MCF 10A (cell line): ENCODE data around the gene TRIM29. TPM values are rescaled to one million over a fixed set of nuclear protein-coding genes. Genes with fewer than 3 reads are reported as not detected.

Experiments
- BruUV-seq: library from RNA; stranded (reverse); fragments of 400-500 nt; replicated peaks from 2 replicates; lab custom pipeline; 2021; lab: Mats Ljungman, UMichigan
- CTCF ChIA-PET: fragments of 300-600 bp; sonication (Branson Sonifier 250); formaldehyde crosslinking; extraction: SDS; loops from one replicate; lab custom pipeline; 2021; ENCODE audit warnings: antibody characterized with exemption, inconsistent platforms; lab: Yijun Ruan, JAX
- POLR2A ChIA-PET: fragments of 300-600, 350-650 bp; sonication (Branson Sonifier 250); formaldehyde crosslinking; extraction: SDS; loops from one replicate; lab custom pipeline; 2020; ENCODE audit warnings: antibody characterized with exemption, inconsistent platforms; lab: Yijun Ruan, JAX
- DNase-seq: peaks from one replicate; pipeline ENCODE4 v3.0.0-alpha.2; 2018; ENCODE audit not compliant: unreplicated experiment
- H3K27ac Mint-ChIP-seq: one replicate; pipeline ENCODE4 v1.8.0; 2022; ENCODE audit warnings: mild to moderate bottlenecking, low read depth, mixed read lengths; ENCODE audit not compliant: unreplicated experiment
- H3K27me3 Mint-ChIP-seq: one replicate; pipeline ENCODE4 v1.8.0; 2022; ENCODE audit warnings: mixed read lengths; ENCODE audit not compliant: insufficient read depth, unreplicated experiment
- H3K36me3 Mint-ChIP-seq: one replicate; pipeline ENCODE4 v1.8.0; 2022; ENCODE audit warnings: mild to moderate bottlenecking, moderate library complexity, mixed read lengths; ENCODE audit not compliant: insufficient read depth, unreplicated experiment
- H3K4me1 Mint-ChIP-seq: one replicate; pipeline ENCODE4 v1.8.0; 2022; ENCODE audit warnings: mixed read lengths; ENCODE audit not compliant: insufficient read depth, unreplicated experiment
- H3K4me3 Mint-ChIP-seq: one replicate; pipeline ENCODE4 v1.8.0; 2022; ENCODE audit warnings: mild to moderate bottlenecking, moderate library complexity, mixed read lengths; ENCODE audit not compliant: unreplicated experiment
- H3K9me3 Mint-ChIP-seq: one replicate; pipeline ENCODE4 v1.8.0; 2022; ENCODE audit warnings: mixed read lengths; ENCODE audit not compliant: unreplicated experiment
- intact Hi-C: fragments of 100-400 bp; cut with micrococcal nuclease; formaldehyde crosslinking; loops from 2 replicates; pipeline ENCODE4 v1.14.1; 2022
- total RNA-seq: library from RNA; stranded (reverse); gene quantifications from 2 replicates; pipeline ENCODE4 v1.2.3, GENCODE V29; 2022
- TF ChIP-seq, protein P1 (sequence below): fragments of 200-600 bp; IDR thresholded peaks from one replicate; pipeline ENCODE4 v1.8.0; 2022; ENCODE audit warnings: antibody characterized with exemption, mild to moderate bottlenecking; ENCODE audit not compliant: unreplicated experiment

The TRIM29 gene
- total RNA-seq, 1 experiment from 2014 or later = 93.4 TPM

DNA sequence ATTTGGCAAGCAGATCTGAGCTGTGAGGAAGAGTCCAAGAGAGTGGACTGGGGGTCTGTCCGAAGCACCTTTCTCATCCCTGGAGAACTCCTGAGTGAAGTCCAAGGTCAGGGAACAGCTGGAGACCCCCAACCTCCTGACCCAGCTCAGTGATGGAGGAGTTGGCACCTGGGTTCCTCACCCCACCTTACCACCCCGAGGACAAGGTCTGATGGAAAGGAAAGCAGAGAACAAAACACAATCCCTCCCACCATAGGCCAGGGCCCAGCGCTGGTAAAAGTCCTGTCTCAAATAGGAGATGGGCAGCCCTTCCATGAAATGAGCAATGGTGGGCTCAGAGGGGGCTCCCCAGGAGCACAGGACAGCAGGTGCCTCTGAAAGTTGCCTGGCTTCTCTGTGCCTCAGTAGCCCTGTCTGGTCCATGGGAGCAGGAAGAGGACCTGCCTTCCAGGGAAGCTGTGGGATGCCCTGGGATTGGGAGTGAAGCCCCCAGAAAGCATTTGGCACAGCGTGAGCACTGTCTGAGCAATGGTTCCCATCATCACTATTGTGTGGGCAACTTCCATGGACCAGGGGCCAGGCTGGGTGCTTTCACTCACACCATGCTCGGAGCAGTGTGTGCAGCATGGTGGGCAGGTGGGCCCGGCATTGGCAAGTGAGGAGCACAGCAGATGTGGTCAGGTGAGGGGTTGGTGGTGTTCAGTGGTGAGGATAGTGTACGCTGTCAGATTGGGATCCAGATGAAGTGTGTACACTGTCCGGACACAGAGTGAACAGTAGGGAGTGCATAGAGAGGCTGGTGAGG is 7.5 kb downstream of the TRIM29 start:
- DNase-seq = no peak
- BruUV-seq = no TSS peak
- POLR2A ChIA-PET = interaction anchor here (0.5 to 2.5 kb wide), 4 partner anchors 7 to 263 kb away, joined by 3 to 48 read pairs (median 4); partner anchors contain the start of gene TRIM29
- Mint-ChIP-seq H3K27me3 (no peaks in the 10 kb centered on the region), H3K4me3 (no peak overlapping the region), H3K36me3 (peaks cover 46% of the 10 kb centered on the region), H3K27ac (peak overlapping the region; percentile 90), H3K9me3 (no peaks in the 10 kb centered on the region), H3K4me1 (peaks cover 82% of the 10 kb centered on the region)
- TF ChIP-seq, protein P1, sequence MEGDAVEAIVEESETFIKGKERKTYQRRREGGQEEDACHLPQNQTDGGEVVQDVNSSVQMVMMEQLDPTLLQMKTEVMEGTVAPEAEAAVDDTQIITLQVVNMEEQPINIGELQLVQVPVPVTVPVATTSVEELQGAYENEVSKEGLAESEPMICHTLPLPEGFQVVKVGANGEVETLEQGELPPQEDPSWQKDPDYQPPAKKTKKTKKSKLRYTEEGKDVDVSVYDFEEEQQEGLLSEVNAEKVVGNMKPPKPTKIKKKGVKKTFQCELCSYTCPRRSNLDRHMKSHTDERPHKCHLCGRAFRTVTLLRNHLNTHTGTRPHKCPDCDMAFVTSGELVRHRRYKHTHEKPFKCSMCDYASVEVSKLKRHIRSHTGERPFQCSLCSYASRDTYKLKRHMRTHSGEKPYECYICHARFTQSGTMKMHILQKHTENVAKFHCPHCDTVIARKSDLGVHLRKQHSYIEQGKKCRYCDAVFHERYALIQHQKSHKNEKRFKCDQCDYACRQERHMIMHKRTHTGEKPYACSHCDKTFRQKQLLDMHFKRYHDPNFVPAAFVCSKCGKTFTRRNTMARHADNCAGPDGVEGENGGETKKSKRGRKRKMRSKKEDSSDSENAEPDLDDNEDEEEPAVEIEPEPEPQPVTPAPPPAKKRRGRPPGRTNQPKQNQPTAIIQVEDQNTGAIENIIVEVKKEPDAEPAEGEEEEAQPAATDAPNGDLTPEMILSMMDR = no peak
- intact Hi-C loops = no loop called here
- CTCF ChIA-PET = no interaction called here

DNA sequence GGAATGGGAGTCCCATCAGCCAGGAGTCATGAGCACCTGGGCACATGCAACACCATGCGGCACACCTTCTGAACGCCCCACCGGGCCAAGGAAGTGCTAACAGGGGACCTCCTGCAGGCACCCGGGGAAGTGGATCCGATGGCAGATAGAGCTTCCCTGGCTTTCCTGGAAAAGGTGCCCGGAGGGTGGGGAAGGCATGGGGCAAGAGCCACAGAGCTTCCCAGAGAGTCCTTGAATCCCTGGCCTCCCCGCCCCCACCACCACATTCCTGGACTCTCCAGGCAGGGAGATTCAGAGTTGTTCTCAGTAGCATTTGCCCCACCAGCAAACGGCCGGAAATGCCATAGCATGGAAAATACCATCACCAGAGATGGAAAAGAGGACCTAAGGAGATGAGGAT is 8.3 kb downstream of the TRIM29 start:
- H3K27me3 Mint-ChIP-seq = no peaks in the 10 kb centered on the region
- TF ChIP-seq, protein P1 = no peak
- BruUV-seq = no TSS peak
- DNase-seq = peak; percentile 59
- peaks cover 81% of the 10 kb centered on the region for H3K4me1 Mint-ChIP-seq
- H3K4me3 Mint-ChIP-seq = peak overlapping the region; percentile 30
- ChIA-PET POLR2A (interaction anchor here (0.5 to 2.5 kb wide), 8 partner anchors 8 to 271 kb away, joined by 3 to 48 read pairs (median 4); partner anchors contain the start of gene TRIM29), CTCF (interaction anchor here (0.7 to 1.9 kb wide), 4 partner anchors 8 to 50 kb away, joined by 3 to 6 read pairs (median 4); partner anchors contain the start of gene TRIM29)
- H3K27ac Mint-ChIP-seq = peak overlapping the region; percentile 90
- H3K9me3 Mint-ChIP-seq = no peaks in the 10 kb centered on the region
- H3K36me3 Mint-ChIP-seq = peaks cover 48% of the 10 kb centered on the region
- intact Hi-C loops = no loop called here

DNA sequence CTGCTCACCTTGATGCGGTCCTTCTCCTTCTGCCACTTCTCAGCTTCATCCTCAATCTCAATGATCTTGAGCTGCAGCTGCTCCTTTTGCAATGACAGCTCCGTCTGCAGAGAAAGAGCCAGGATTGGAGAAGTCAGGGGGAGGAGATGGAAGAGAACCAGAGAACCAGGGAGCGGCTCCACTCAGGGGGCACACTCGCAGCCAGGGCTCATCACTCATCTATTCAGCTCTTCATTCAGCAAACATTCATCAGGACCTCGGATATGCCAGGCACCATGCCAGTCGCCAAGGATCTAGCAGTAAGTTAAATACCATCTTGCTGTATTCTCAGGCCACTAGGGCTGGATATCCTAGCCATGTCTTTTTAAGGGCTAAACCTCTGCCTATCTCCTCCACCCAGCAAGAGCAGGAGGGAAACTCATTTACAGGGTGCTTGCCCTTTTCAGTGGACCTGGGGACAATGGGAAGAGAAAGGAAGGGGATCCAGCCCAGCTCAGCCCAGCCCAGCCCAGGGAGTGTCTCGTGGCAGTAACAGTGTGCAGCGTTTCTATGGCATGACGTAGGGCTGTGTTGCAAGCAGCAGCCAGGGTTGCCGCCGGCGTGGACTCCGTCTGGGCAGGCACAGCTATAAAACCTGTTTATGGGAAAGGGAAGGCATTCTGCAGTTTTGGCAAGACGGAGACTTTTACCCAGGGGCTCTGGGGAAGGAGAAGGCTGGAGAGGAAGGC is 9.4 kb downstream of the TRIM29 start:
- peak overlapping the region; percentile 90 for H3K27ac Mint-ChIP-seq
- POLR2A ChIA-PET = interaction anchor here (0.6 to 2.5 kb wide), 17 partner anchors 9 to 1007 kb away, joined by 3 to 48 read pairs (median 4); partner anchors contain the start of genes HINFP and TRIM29
- no peaks in the 10 kb centered on the region for H3K27me3 Mint-ChIP-seq
- peaks cover 80% of the 10 kb centered on the region for H3K4me1 Mint-ChIP-seq
- intact Hi-C loops = no loop called here
- peaks cover 46% of the 10 kb centered on the region for H3K36me3 Mint-ChIP-seq
- DNase-seq = peak; percentile 91
- TSS peak; percentile 61 for BruUV-seq
- CTCF ChIA-PET = interaction anchor here (0.7 to 1.9 kb wide), 5 partner anchors 9 to 51 kb away, joined by 3 to 6 read pairs (median 3); partner anchors contain the start of gene TRIM29
- TF ChIP-seq, protein P1 = no peak
- no peaks in the 10 kb centered on the region for H3K9me3 Mint-ChIP-seq
- H3K4me3 Mint-ChIP-seq = peak overlapping the region; percentile 53
